ENCODE data around the gene C3orf62.

- TF ChIP-seq LEF1 (IDR thresholded peaks at IDR 0.05; ENCODE audit: borderline replicate concordance) (no peak), BHLHE40 (IDR thresholded peaks at IDR 0.05; ENCODE audit: borderline replicate concordance) (no peak), SP1 (IDR thresholded peaks at IDR 0.05) (no peak), TARDBP (IDR thresholded peaks at IDR 0.05) (no peak), FOXK2 (IDR thresholded peaks at IDR 0.05) (no peak), PKNOX1 (IDR thresholded peaks at IDR 0.05) (no peak)
These were observed 37.1 kb upstream of the C3orf62 start for GRCh38 chr3:49313896-49314688.

Measured in HEK293T (cell line).